SK-N-SH treated with all-trans-retinoic acid at 6 μM for 48 hours (cell line): ENCODE measurements around the gene ADGRE2.

Experiments used
- ARNTL ChIP-seq: fragments of 450-650 bp; formaldehyde crosslinking; IDR thresholded peaks from 2 replicates; pipeline ENCODE4 v1.5.0; 2020; ENCODE audit warnings: low read depth, mild to moderate bottlenecking, moderate library complexity, borderline replicate concordance
- BACH2 ChIP-seq: fragments of 250-450 bp; sonication (Bioruptor Pico); IDR thresholded peaks from 2 replicates; pipeline ENCODE4 v1.9.0; 2021; ENCODE audit warnings: mild to moderate bottlenecking, borderline replicate concordance
- CREB5 ChIP-seq: fragments of 250-450 bp; sonication (Bioruptor Pico); IDR thresholded peaks from 2 replicates; pipeline ENCODE4 v1.5.1; 2020; ENCODE audit warnings: low read depth, mild to moderate bottlenecking, moderate library complexity
- GLIS3 ChIP-seq: fragments of 250-450 bp; sonication (Bioruptor Pico); IDR thresholded peaks from 2 replicates; pipeline ENCODE4 v1.5.0; 2020; ENCODE audit warnings: mild to moderate bottlenecking, moderate library complexity
- POU6F1 ChIP-seq: fragments of 250-450 bp; sonication (Bioruptor Pico); IDR thresholded peaks from 2 replicates; pipeline ENCODE4 v1.8.0; 2021; ENCODE audit warnings: low read depth, mild to moderate bottlenecking, moderate library complexity, borderline replicate concordance
- RARB ChIP-seq: fragments of 250-450 bp; sonication (Bioruptor Pico); IDR thresholded peaks from 2 replicates; pipeline ENCODE4 v1.8.0; 2021; ENCODE audit warnings: mild to moderate bottlenecking, moderate library complexity
- ZFP3 ChIP-seq: fragments of 250-450 bp; sonication (Bioruptor Pico); IDR thresholded peaks from 2 replicates; pipeline ENCODE4 v1.5.0; 2020; ENCODE audit warnings: mild to moderate bottlenecking, moderate library complexity

GRCh38 chr19:14715841-14716240, 62.5 kb downstream of the ADGRE2 start:
- TF ChIP-seq ARNTL (CRISPR knock-in tag) = no peak
- TF ChIP-seq RARB (CRISPR knock-in tag) = no peak
- TF ChIP-seq POU6F1 (CRISPR knock-in tag) = no peak
- no peak for TF ChIP-seq GLIS3 (CRISPR knock-in tag)
- no peak for TF ChIP-seq BACH2 (CRISPR knock-in tag)
- no peak for TF ChIP-seq CREB5
- no peak for TF ChIP-seq ZFP3
